ENCODE results near the gene CFAP45. TPM values are rescaled to one million over a fixed set of nuclear protein-coding genes. Genes with fewer than 3 reads are reported as not detected.

Gene CFAP45
- total RNA-seq, 2 experiments from 2014 or later, result 0.63 TPM; not detected in 1

- TF ChIP-seq, protein P1, sequence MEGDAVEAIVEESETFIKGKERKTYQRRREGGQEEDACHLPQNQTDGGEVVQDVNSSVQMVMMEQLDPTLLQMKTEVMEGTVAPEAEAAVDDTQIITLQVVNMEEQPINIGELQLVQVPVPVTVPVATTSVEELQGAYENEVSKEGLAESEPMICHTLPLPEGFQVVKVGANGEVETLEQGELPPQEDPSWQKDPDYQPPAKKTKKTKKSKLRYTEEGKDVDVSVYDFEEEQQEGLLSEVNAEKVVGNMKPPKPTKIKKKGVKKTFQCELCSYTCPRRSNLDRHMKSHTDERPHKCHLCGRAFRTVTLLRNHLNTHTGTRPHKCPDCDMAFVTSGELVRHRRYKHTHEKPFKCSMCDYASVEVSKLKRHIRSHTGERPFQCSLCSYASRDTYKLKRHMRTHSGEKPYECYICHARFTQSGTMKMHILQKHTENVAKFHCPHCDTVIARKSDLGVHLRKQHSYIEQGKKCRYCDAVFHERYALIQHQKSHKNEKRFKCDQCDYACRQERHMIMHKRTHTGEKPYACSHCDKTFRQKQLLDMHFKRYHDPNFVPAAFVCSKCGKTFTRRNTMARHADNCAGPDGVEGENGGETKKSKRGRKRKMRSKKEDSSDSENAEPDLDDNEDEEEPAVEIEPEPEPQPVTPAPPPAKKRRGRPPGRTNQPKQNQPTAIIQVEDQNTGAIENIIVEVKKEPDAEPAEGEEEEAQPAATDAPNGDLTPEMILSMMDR (conservative IDR thresholded peaks at IDR 0.05; ENCODE audit: low read length), result no peak
- no peak for TF ChIP-seq EZH2phosphoT487 (IDR thresholded peaks at IDR 0.05; ENCODE audit: borderline replicate concordance, low read depth, low read length)
- intact Hi-C loops (cut with micrococcal nuclease; ENCODE audit: unreplicated experiment), result no loop called here
- ChIA-PET POLR2A (no interaction called here), CTCF (ENCODE audit: unreplicated experiment) (no interaction called here)
- Histone ChIP-seq H2AFZ (ENCODE audit: low read length) (no peak overlapping the region), H3K4me2 (ENCODE audit: low read length) (no peak overlapping the region), H3K4me3 (ENCODE audit: low read depth, low read length, poor library complexity, severe bottlenecking) (no peak overlapping the region), H3K27ac (ENCODE audit: low read depth, low read length, poor library complexity, severe bottlenecking) (no peak overlapping the region), H3K36me3 (ENCODE audit: insufficient read depth, low read length) (no peaks in the 10 kb centered on the region), H3K9me3 (ENCODE audit: low read length) (no peaks in the 10 kb centered on the region), H3K4me1 (ENCODE audit: insufficient read depth, low read length, poor library complexity, severe bottlenecking) (peaks cover 2% of the 10 kb centered on the region), H3K79me2 (ENCODE audit: insufficient read depth, low read depth, low read length) (no peaks in the 10 kb centered on the region), H3K9me2 (ENCODE audit: insufficient read depth, low read length) (no peaks in the 10 kb centered on the region), H4K20me1 (ENCODE audit: insufficient read depth, low read length) (no peaks in the 10 kb centered on the region)
- no peak for DNase-seq (ENCODE audit: low spot score)
- BruUV-seq (replicated peaks), result no TSS peak
These were observed 4.7 kb downstream of the CFAP45 start for GRCh38 chr1:159895286-159895685.

DNA sequence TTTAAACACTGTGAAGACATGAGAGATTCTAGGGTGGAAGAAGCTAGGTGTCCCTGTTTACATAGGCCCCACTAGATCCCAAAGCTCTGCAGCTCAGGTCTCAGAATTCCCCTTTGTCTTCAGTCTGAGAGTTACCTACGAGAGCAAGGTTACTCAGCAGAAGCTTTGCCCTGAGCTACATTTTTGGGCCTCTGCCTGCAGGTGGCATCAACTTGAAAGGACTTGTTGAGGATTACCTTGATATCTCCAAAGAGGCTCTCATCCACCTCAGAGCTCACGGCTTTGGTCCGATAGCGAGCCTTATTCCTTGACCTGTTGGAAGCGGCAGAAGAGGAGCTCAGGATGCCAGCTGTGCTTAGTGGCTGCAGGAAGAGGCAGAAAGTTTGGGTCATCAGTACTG lies 7.0 kb downstream of the CFAP45 start:
- H3K4me1 ChIP-seq (ENCODE audit: insufficient read depth, low read length, poor library complexity, severe bottlenecking), result peaks cover 19% of the 10 kb centered on the region
- H3K4me2 ChIP-seq (ENCODE audit: low read length), result no peak overlapping the region
- no peak overlapping the region for H2AFZ ChIP-seq (ENCODE audit: low read length)
- H3K79me2 ChIP-seq (ENCODE audit: insufficient read depth, low read depth, low read length), result no peaks in the 10 kb centered on the region
- no TSS peak for BruUV-seq (replicated peaks)
- ChIA-PET CTCF (ENCODE audit: unreplicated experiment) (interaction anchor here (1.3 to 4.9 kb wide), 3 partner anchors 10 to 114 kb away, joined by 3 to 30 read pairs (median 11); no protein-coding TSS in a partner anchor), POLR2A (interaction anchor here (0.6 to 2.1 kb wide), 4 partner anchors 91 to 123 kb away, joined by 3 to 7 read pairs (median 4); partner anchors contain the start of gene FCRL6)
- TF ChIP-seq EZH2phosphoT487 (IDR thresholded peaks at IDR 0.05; ENCODE audit: borderline replicate concordance, low read depth, low read length), result no peak
- TF ChIP-seq, protein P1 (conservative IDR thresholded peaks at IDR 0.05; ENCODE audit: low read length), result peak; percentile 29; the same call in 1 of the 2 replicates
- no peaks in the 10 kb centered on the region for H3K36me3 ChIP-seq (ENCODE audit: insufficient read depth, low read length)
- H3K9me2 ChIP-seq (ENCODE audit: insufficient read depth, low read length), result no peaks in the 10 kb centered on the region
- H3K27ac ChIP-seq (ENCODE audit: low read depth, low read length, poor library complexity, severe bottlenecking), result no peak overlapping the region
- H3K4me3 ChIP-seq (ENCODE audit: low read depth, low read length, poor library complexity, severe bottlenecking), result no peak overlapping the region
- H3K9me3 ChIP-seq (ENCODE audit: low read length), result no peaks in the 10 kb centered on the region
- H4K20me1 ChIP-seq (ENCODE audit: insufficient read depth, low read length), result no peaks in the 10 kb centered on the region
- no peak for DNase-seq (ENCODE audit: low spot score)
- intact Hi-C loops (cut with micrococcal nuclease; ENCODE audit: unreplicated experiment), result no loop called here

All from OCI-LY7 (cell line).